22Rv1 (cell line): Measurements from ENCODE around the gene MYCBP2.
A peak's percentile ranks its signal among the peaks of the same experiment; 100 is the strongest.

Source experiments
- H3K27ac ChIP-seq: fragments of 450-650 bp; 2 replicates; pipeline ENCODE4 v1.5.1; 2017
- ZFX ChIP-seq: fragments of 450-650 bp; IDR thresholded peaks from 2 replicates; pipeline ENCODE4 v1.6.1; 2017; ENCODE audit warnings: antibody characterized with exemption, borderline replicate concordance
- TF ChIP-seq, protein P1 (sequence below): fragments of 450-650 bp; IDR thresholded peaks from 2 replicates; pipeline ENCODE4 v1.5.1; 2017; ENCODE audit warnings: mild to moderate bottlenecking

Gene MYCBP2

DNA sequence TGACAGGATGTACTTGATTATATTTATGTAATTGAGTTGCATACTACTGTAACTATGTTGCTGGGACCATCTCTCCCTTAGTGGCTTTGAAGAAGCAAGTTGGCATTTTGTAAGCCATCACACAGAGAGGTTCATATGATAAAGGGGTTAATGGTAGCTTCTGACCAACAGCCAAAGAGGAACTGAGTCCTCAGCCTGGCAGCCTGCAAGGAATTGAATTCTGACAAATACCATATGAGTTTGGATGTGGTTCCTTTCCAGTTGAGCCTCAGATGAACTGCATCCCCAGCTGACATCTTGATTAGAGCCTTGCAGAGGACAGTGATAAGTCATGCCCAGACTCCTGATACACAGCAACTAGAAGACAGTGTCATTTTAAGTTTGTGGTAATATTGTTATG, 8.6 kb upstream of the MYCBP2 start:
- H3K27ac ChIP-seq, result no peak overlapping the region
- TF ChIP-seq, protein P1, sequence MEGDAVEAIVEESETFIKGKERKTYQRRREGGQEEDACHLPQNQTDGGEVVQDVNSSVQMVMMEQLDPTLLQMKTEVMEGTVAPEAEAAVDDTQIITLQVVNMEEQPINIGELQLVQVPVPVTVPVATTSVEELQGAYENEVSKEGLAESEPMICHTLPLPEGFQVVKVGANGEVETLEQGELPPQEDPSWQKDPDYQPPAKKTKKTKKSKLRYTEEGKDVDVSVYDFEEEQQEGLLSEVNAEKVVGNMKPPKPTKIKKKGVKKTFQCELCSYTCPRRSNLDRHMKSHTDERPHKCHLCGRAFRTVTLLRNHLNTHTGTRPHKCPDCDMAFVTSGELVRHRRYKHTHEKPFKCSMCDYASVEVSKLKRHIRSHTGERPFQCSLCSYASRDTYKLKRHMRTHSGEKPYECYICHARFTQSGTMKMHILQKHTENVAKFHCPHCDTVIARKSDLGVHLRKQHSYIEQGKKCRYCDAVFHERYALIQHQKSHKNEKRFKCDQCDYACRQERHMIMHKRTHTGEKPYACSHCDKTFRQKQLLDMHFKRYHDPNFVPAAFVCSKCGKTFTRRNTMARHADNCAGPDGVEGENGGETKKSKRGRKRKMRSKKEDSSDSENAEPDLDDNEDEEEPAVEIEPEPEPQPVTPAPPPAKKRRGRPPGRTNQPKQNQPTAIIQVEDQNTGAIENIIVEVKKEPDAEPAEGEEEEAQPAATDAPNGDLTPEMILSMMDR, result no peak
- TF ChIP-seq ZFX, result no peak

DNA sequence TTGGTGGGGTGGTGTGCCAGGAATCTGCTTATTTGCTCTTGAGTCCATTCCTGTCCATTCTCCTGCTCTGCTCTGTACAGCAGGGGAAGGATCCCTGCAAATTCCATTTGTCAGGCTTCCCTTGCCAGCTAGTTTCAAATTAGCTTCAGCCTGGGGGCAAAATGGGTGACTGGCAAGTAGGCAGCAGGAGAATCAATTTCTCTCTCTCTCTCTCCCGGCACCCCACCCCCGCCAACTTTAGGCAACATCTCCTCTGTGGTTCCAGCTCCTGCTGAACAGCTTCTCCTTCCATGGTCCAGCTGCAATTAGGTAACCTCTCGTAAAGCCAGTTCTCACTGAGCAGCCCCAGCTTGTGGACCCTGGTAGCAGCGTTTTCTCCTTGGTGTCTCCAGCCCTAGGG, 6.7 kb upstream of the MYCBP2 start:
- H3K27ac ChIP-seq, result no peak overlapping the region
- no peak for TF ChIP-seq ZFX
- TF ChIP-seq, protein P1, result no peak

DNA sequence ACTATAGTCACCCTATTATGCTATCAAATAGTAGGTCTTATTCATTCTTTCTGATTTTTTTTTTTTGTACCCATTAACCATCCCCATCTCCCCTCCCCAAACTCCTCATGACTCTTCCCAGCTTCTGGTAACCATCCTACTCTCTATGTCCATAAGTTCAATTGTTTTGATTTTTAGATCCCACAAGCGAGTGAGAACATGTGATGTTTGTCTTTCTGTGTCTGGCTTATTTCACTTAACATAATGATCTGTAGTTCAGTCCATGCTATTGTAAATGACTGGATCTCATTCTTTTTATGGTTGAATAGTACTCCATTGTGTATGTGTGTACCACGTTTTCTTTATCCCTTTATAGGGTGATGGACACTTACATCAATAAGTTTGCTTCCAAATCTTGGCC, 4.5 kb upstream of the MYCBP2 start:
- TF ChIP-seq, protein P1, result no peak
- no peak for TF ChIP-seq ZFX
- H3K27ac ChIP-seq, result no peak overlapping the region

DNA sequence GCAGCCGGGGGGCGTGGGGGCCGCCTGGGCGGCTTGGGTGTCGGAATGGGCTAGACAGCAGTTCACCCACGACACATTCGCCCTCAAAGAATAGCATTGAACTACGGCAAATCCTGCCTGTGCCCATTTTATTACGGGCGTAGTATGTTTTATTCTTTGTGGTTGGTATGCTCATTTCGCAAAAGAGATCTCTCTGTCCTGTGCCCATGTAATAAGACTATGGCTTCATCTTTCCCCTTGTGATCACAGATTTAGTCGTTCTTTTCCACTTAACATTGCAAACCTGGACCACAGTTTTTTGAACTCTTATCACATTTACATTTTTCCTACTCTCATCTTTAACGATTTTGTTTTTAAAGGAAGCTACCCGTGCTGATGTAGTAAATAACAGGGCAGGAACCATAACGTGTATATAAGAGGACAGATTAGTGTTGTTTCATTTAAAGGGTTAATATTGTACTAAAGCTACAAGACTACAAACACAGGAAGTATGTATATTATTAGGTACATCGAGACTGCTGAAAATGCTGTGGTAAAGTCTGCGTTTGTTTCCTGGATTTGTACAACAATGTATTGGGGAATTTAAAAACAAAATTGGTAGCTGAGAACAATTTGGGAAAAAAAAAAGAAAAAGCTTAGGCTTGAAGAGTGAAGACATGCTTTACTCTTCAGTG, 3.2 kb upstream of the MYCBP2 start:
- TF ChIP-seq, protein P1, result no peak
- no peak for TF ChIP-seq ZFX
- H3K27ac ChIP-seq, result peak overlapping the region; percentile 100

DNA sequence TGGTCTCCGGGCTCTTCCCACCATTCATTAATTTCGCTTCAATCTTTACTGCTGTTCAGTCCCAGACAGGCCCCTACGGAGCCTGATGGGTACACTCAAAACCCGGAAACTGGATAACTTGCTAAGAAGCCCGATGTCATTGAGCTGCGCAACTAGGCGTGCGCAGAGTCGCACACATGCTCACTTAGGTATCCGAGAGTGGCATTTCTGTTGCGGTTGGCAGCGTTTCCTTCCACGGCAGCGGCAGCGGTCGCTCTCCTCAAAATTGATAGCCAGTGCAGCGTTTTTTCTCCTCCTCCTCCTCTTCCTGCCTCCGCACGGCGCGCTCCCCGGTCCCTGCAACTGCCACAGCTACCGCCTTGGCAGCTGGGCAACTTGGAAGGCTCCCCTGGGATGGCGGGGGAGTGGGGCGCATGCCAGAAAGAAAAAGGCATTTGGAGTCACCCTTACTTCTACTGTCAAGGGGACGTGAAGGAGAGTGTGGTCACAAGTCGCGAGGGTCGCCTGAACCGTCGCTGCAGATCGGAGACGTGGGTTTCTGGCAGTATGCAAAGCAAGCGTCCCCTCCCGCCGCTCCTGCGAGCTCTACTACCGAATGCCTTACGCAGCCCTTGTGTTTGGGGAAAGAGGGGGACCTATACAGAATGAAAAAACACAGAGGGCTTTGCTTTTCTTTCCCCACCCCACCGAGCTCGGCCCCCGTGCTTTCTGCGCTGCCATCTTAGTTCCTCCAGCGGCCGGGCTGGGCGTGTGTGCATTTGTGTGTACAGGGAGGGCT, 2.4 kb upstream of the MYCBP2 start:
- peak overlapping the region; percentile 100 for H3K27ac ChIP-seq
- TF ChIP-seq ZFX, result no peak
- TF ChIP-seq, protein P1, result no peak

DNA sequence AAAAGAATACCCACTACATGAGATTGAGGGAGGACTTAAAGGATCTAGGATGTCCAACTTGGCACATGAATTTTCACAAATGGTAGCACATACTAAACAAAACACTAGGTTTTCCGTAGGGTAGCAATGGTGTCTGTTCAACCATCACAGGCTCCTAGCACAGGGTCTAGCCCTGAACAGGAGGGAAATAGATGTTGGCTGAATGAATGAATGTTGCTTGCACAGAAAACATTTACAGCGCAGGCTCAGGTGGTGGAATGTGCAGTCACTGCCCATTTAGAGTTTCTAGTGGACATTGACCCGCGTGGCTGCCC, 1.9 kb upstream of the MYCBP2 start:
- peak overlapping the region; percentile 100 for H3K27ac ChIP-seq
- TF ChIP-seq, protein P1, result no peak
- TF ChIP-seq ZFX, result no peak

DNA sequence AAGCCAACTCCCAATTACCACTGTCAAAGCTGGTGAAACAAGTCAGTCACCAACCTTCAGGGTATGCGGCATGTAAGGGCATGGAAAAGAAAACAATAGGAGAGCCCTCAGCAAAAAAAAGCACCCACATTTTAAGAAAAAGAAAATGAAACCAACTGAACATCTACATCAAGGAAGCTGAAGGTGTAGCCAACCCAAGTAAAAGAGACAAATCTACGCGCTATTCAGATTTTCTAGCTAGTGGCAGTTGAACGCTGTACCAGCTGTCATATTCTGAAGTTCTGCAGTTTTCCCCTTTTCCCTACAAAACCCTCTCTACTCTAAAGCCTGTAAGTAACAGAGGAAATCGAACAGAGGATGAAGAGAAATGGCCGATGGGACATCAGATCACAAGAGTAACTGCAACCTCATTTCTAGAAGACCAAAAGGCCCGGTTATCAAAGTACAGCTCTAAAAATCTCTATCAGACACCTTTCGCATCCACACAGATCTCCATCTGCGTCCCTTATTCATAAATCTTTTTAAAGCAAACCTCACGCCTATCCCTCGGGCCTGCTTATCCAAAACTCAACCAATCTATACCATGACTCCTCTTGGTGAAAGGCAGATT, 1.4 kb downstream of the MYCBP2 start:
- no peak overlapping the region; the same call in 1 of the 2 replicates for H3K27ac ChIP-seq

More for the DNA sequence above, 1.4 kb downstream of the MYCBP2 start:
- TF ChIP-seq, protein P1, result no peak
- TF ChIP-seq ZFX, result no peak
